Measurements from ENCODE around the gene FOXJ1. TPM values are rescaled to one million over a fixed set of nuclear protein-coding genes. Genes with fewer than 3 reads are reported as not detected.

Gene FOXJ1
- total and polyA plus RNA-seq, 9 donors: 0.23 to 168 (median 5.8) TPM; not detected in 2

- no peaks in the 10 kb centered on the region for H3K36me3 ChIP-seq
- no peak for DNase-seq
- H3K27me3 ChIP-seq: no peaks in the 10 kb centered on the region
- H3K9me3 ChIP-seq: no peaks in the 10 kb centered on the region
- H3K27ac ChIP-seq: no peak overlapping the region
- intact Hi-C loops (cut with DNase I): no loop called here
- no peak overlapping the region for H3K4me3 ChIP-seq
- 74 to 79% (median 78%) methylated on average over 11 of the region's 11 CpGs for WGBS, 3 donors
- no peaks in the 10 kb centered on the region for H3K4me1 ChIP-seq (ENCODE audit: insufficient read depth)
- TF ChIP-seq CTCF (IDR thresholded peaks at IDR 0.05): no peak
- no peak for TF ChIP-seq POLR2A (IDR thresholded peaks at IDR 0.05)
- TF ChIP-seq EP300 (IDR thresholded peaks at IDR 0.05): no peak
Observed at GRCh38 chr17:76173474-76173873, 32.4 kb upstream of the FOXJ1 start.

GRCh38 chr17:76171706-76172105, 30.7 kb upstream of the FOXJ1 start:
- Histone ChIP-seq H3K27me3 (no peaks in the 10 kb centered on the region), H3K36me3 (no peaks in the 10 kb centered on the region), H3K27ac (no peak overlapping the region), H3K4me3 (no peak overlapping the region), H3K4me1 (ENCODE audit: insufficient read depth) (no peaks in the 10 kb centered on the region), H3K9me3 (no peaks in the 10 kb centered on the region)
- WGBS, 3 donors: 66 to 74% (median 74%) methylated on average over 4 of the region's 4 CpGs
- intact Hi-C loops (cut with DNase I): no loop called here
- no peak for DNase-seq
- TF ChIP-seq POLR2A (IDR thresholded peaks at IDR 0.05) (no peak), EP300 (IDR thresholded peaks at IDR 0.05) (no peak), CTCF (IDR thresholded peaks at IDR 0.05) (no peak)

- Histone ChIP-seq H3K4me3 (no peak overlapping the region), H3K36me3 (no peaks in the 10 kb centered on the region), H3K27me3 (no peaks in the 10 kb centered on the region), H3K27ac (no peak overlapping the region), H3K4me1 (ENCODE audit: insufficient read depth) (no peaks in the 10 kb centered on the region), H3K9me3 (no peaks in the 10 kb centered on the region)
- WGBS, 3 donors: 73 to 86% (median 83%) methylated on average over 1 of the region's 1 CpG
- intact Hi-C loops (cut with DNase I): no loop called here
- DNase-seq: no peak
- TF ChIP-seq CTCF (IDR thresholded peaks at IDR 0.05) (no peak), POLR2A (IDR thresholded peaks at IDR 0.05) (no peak), EP300 (IDR thresholded peaks at IDR 0.05) (no peak)
Observed at GRCh38 chr17:76170114-76170513, 29.1 kb upstream of the FOXJ1 start.

- no peak overlapping the region for H3K4me3 ChIP-seq
- no peak overlapping the region for H3K27ac ChIP-seq
- intact Hi-C loops (cut with DNase I): no loop called here
- WGBS, 3 donors: 89 to 92% (median 90%) methylated on average over 10 of the region's 10 CpGs
- no peaks in the 10 kb centered on the region for H3K27me3 ChIP-seq
- no peaks in the 10 kb centered on the region for H3K36me3 ChIP-seq
- TF ChIP-seq CTCF (IDR thresholded peaks at IDR 0.05) (no peak), EP300 (IDR thresholded peaks at IDR 0.05) (no peak), POLR2A (IDR thresholded peaks at IDR 0.05) (no peak)
- H3K9me3 ChIP-seq: no peaks in the 10 kb centered on the region
- no peak for DNase-seq
- H3K4me1 ChIP-seq (ENCODE audit: insufficient read depth): no peaks in the 10 kb centered on the region
Observed at GRCh38 chr17:76166906-76167305, 25.9 kb upstream of the FOXJ1 start.

- H3K4me1 ChIP-seq (ENCODE audit: insufficient read depth): peaks cover 2% of the 10 kb centered on the region
- 80 to 84% (median 84%) methylated on average over 7 of the region's 7 CpGs for WGBS, 3 donors
- H3K36me3 ChIP-seq: no peaks in the 10 kb centered on the region
- no peak overlapping the region for H3K27ac ChIP-seq
- no peak for TF ChIP-seq CTCF (IDR thresholded peaks at IDR 0.05)
- TF ChIP-seq EP300 (IDR thresholded peaks at IDR 0.05): no peak
- TF ChIP-seq POLR2A (IDR thresholded peaks at IDR 0.05): no peak
- no peaks in the 10 kb centered on the region for H3K9me3 ChIP-seq
- H3K4me3 ChIP-seq: no peak overlapping the region
- no peaks in the 10 kb centered on the region for H3K27me3 ChIP-seq
- intact Hi-C loops (cut with DNase I): no loop called here
- DNase-seq: no peak
Observed at GRCh38 chr17:76166168-76166567, 25.1 kb upstream of the FOXJ1 start.

Data from ovary (tissue), 9 donors.